H1 (cell line): ENCODE results near the gene SPATA16. TPM values are rescaled to one million over a fixed set of nuclear protein-coding genes. Genes with fewer than 3 reads are reported as not detected.

Experiments used
- RBBP5 ChIP-seq: IDR thresholded peaks from 2 replicates; pipeline ENCODE4 v1.7.1; 2012; ENCODE audit warnings: low read depth, mild to moderate bottlenecking, inconsistent platforms, low read length, moderate library complexity, borderline replicate concordance
- RFX5 ChIP-seq: IDR thresholded peaks from 2 replicates; pipeline ENCODE4 v1.6.1; 2011; ENCODE audit warnings: low read depth, low read length, improper control_type of control experiment, borderline replicate concordance
- polyA plus RNA-seq, 7 experiments: library from polyadenylated mRNA; depleted of rRNA in 3 of 7; stranded (reverse) in 5 of 7; unstranded in 2 of 7; fragments of >200 nt in 5 of 7; fragments of 200-250 nt in 2 of 7; gene quantifications; 1 replicate in 5 of 7; 2 replicates in 1 of 7; 4 replicates in 1 of 7; pipeline versions ENCODE4 v1.2.1 to v1.2.3, GENCODE V29; 2011 to 2013; ENCODE audit warnings: missing spikeins in 2 of 7, mixed read lengths in 2 of 7
- total RNA-seq: library from RNA; stranded (reverse); fragmentation: NEBNext Ultra II Directional; extraction: Animal tissue kit (Norgen Biotek cat#: 25700); gene quantifications from 2 replicates; pipeline ENCODE4 v1.2.1, GENCODE V29; 2021

Gene SPATA16
- total and polyA plus RNA-seq, 2 of the 8 experiments (the other 6 are each of a cell fraction or from before 2014, with no cell fraction given), result 0.05 to 2.7 TPM

- TF ChIP-seq RFX5, result no peak
- no peak for TF ChIP-seq RBBP5
Observed at GRCh38 chr3:172989373-172989772, 151.7 kb downstream of the SPATA16 start (continued).
